22Rv1 (cell line): ENCODE results near the gene MMP19.

Experiments
- CTCF ChIP-seq: fragments of 450-650 bp; IDR thresholded peaks from 2 replicates; pipeline ENCODE4 v1.5.1; 2017; ENCODE audit warnings: mild to moderate bottlenecking
- ZFX ChIP-seq: fragments of 450-650 bp; IDR thresholded peaks from 2 replicates; pipeline ENCODE4 v1.6.1; 2017; ENCODE audit warnings: antibody characterized with exemption, borderline replicate concordance

DNA sequence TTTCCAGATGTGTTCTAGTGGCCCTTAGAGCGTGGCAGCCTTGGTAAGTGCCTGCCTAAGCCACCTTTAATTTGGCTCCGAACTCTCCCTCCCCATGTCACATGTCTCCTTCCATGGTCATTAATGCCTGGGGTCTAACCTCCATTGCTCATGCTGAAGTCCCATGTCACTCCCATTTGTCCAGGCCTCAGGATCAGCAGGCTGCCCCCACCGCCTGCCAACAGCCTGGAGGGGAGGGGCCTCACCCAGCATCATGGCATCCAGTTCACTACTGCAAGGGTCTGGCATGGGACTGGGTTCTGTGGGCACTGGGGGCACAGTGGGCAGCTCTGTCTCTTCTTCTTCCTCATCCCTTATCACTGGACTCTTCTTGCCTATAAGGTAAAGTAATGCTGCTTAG is 4.4 kb downstream of the MMP19 start:
- TF ChIP-seq CTCF (no peak), ZFX (no peak)
